Keratinocyte (primary cell): Measurements from ENCODE around the gene EFCAB6. TPM values are rescaled to one million over a fixed set of nuclear protein-coding genes. Genes with fewer than 3 reads are reported as not detected.

Source experiments
- DNase-seq: peaks from one replicate; pipeline ENCODE4 v3.0.0-alpha.2; 2011; ENCODE audit warnings: low read depth, missing footprints, low spot score
- FAIRE-seq: peaks from 2 replicates; lab custom pipeline; 2011; peaks lifted over from hg19 to GRCh38; lab: Jason Lieb, UNC
- H2AFZ ChIP-seq: 2 replicates; pipeline ENCODE4 v1.6.0; 2012; ENCODE audit warnings: low read length, control low read depth, inconsistent platforms; ENCODE audit not compliant: control insufficient read depth
- H3K27ac ChIP-seq: 2 replicates; pipeline ENCODE4 v1.5.1; 2011; ENCODE audit warnings: low read length; ENCODE audit not compliant: control insufficient read depth, insufficient read depth
- H3K27me3 ChIP-seq: 3 replicates; pipeline ENCODE4 v1.6.0; 2011; ENCODE audit warnings: low read length; ENCODE audit not compliant: control insufficient read depth, insufficient read depth; ENCODE audit errors: extremely low read depth
- H3K36me3 ChIP-seq, 2 experiments: 2 replicates in 1 of 2; 3 replicates in 1 of 2; pipeline ENCODE4 v1.5.1; 2011; ENCODE audit warnings: low read length in 2 of 2, mild to moderate bottlenecking in 1 of 2; ENCODE audit not compliant: control insufficient read depth in 2 of 2, insufficient read depth in 2 of 2; ENCODE audit errors: extremely low read depth in 1 of 2
- H3K4me1 ChIP-seq: 3 replicates; pipeline ENCODE4 v1.5.1; 2011; ENCODE audit warnings: low read length; ENCODE audit not compliant: control insufficient read depth, insufficient read depth; ENCODE audit errors: extremely low read depth
- H3K4me2 ChIP-seq: 3 replicates; pipeline ENCODE4 v1.6.0; 2011; ENCODE audit warnings: low read depth, low read length; ENCODE audit not compliant: control insufficient read depth, insufficient read depth; ENCODE audit errors: extremely low read depth
- H3K4me3 ChIP-seq, 3 experiments: fragments of 200-600 bp in 1 of 3; sonication (generic) in 1 of 3; 2 replicates in 2 of 3; 3 replicates in 1 of 3; pipeline ENCODE4 v1.5.1; 2011 to 2016; ENCODE audit warnings: low read length in 3 of 3, mild to moderate bottlenecking in 3 of 3, control low read depth in 2 of 3, inconsistent platforms in 1 of 3, low read depth in 1 of 3, mixed read lengths in 1 of 3, mixed run types in 1 of 3, moderate library complexity in 1 of 3; ENCODE audit not compliant: control insufficient read depth in 2 of 3, insufficient read depth in 2 of 3; ENCODE audit errors: extremely low read depth in 1 of 3
- H3K79me2 ChIP-seq: 2 replicates; pipeline ENCODE4 v1.6.0; 2012; ENCODE audit warnings: low read length; ENCODE audit not compliant: control insufficient read depth, insufficient read depth
- H3K9ac ChIP-seq: 3 replicates; pipeline ENCODE4 v1.6.0; 2011; ENCODE audit warnings: low read length; ENCODE audit not compliant: control insufficient read depth, insufficient read depth; ENCODE audit errors: extremely low read depth
- H3K9me1 ChIP-seq: 3 replicates; pipeline ENCODE4 v1.6.0; 2011; ENCODE audit warnings: low read length; ENCODE audit not compliant: control insufficient read depth, insufficient read depth; ENCODE audit errors: extremely low read depth
- H3K9me3 ChIP-seq: 2 replicates; pipeline ENCODE4 v1.5.1; 2012; ENCODE audit warnings: low read depth, low read length; ENCODE audit not compliant: control insufficient read depth
- H4K20me1 ChIP-seq: 3 replicates; pipeline ENCODE4 v1.6.0; 2011; ENCODE audit warnings: low read length; ENCODE audit not compliant: control insufficient read depth, insufficient read depth; ENCODE audit errors: extremely low read depth
- EZH2 ChIP-seq: IDR thresholded peaks from one replicate; pipeline ENCODE4 v1.6.1; 2012; ENCODE audit warnings: inconsistent platforms, mild to moderate bottlenecking, low read length, moderate library complexity
- dilution Hi-C: fragments of 300-500 bp; cut with MboI; formaldehyde crosslinking; loops from one replicate; pipeline ENCODE4 v1.7.0; 2020; ENCODE audit warnings: low sequenced_read_pairs; ENCODE audit not compliant: extremely low pct_ligation_motif_present
- polyA plus RNA-seq, 5 experiments: library from polyadenylated mRNA; depleted of rRNA in 3 of 5; stranded (reverse) in 3 of 5; stranded (forward) in 1 of 5; unstranded in 1 of 5; fragments of >200 nt; gene quantifications; 1 replicate in 1 of 5; 2 replicates in 3 of 5; 3 replicates in 1 of 5; pipeline versions ENCODE4 v1.2.1 to v1.2.3, GENCODE V29; 2011 to 2012; ENCODE audit warnings: missing spikeins in 2 of 5, low read depth in 1 of 5, low replicate concordance in 1 of 5
- TF ChIP-seq, protein P1 (sequence below), 3 experiments: IDR thresholded peaks in 1 of 3; conservative IDR thresholded peaks in 1 of 3; optimal IDR thresholded peaks in 1 of 3; 2 replicates in 2 of 3; 3 replicates in 1 of 3; pipeline versions ENCODE3 to v1.5.1; 2011; ENCODE audit warnings: low read length in 3 of 3, mild to moderate bottlenecking in 3 of 3, moderate library complexity in 2 of 3, control low read depth in 1 of 3, inconsistent platforms in 1 of 3; ENCODE audit not compliant: insufficient read depth in 2 of 3; ENCODE audit errors: extremely low read depth in 1 of 3

EFCAB6 gene
- polyA plus RNA-seq, 1 donor (not counting 4 experiments of a cell fraction or from before 2014, with no cell fraction given): 0.18 TPM

DNA sequence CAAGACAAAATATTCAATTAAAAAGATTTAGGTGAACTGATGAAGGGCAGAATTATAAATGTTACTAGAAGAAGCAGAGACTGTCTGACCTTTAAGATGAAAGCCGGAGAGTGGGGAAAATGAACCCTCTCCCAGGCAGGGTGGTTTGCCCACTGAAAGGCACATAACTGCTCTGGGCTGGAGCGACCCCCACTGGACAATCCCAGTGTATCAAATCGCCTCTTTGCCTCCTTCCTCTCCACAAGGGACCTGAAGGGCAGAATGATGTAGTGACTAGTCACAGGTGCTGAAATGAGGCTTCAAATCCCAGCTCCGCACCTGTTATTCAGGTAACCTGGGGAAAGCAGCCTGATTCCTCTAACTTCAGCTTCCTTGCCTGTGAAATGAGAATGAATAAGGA, 69.0 kb downstream of the EFCAB6 start:
- H3K79me2 ChIP-seq: no peaks in the 10 kb centered on the region
- H3K4me3 ChIP-seq: no peak overlapping the region
- no peak overlapping the region for H2AFZ ChIP-seq
- DNase-seq (no peak), FAIRE-seq (no peak)
- no peaks in the 10 kb centered on the region for H3K9me3 ChIP-seq
- dilution Hi-C loops: no loop called here
- H3K9me1 ChIP-seq: no peaks in the 10 kb centered on the region
- no peaks in the 10 kb centered on the region for H3K4me1 ChIP-seq
- H3K36me3 ChIP-seq: no peaks in the 10 kb centered on the region
- H4K20me1 ChIP-seq: no peaks in the 10 kb centered on the region
- no peak overlapping the region for H3K9ac ChIP-seq
- peaks cover 4% of the 10 kb centered on the region for H3K27me3 ChIP-seq
- TF ChIP-seq, protein P1, sequence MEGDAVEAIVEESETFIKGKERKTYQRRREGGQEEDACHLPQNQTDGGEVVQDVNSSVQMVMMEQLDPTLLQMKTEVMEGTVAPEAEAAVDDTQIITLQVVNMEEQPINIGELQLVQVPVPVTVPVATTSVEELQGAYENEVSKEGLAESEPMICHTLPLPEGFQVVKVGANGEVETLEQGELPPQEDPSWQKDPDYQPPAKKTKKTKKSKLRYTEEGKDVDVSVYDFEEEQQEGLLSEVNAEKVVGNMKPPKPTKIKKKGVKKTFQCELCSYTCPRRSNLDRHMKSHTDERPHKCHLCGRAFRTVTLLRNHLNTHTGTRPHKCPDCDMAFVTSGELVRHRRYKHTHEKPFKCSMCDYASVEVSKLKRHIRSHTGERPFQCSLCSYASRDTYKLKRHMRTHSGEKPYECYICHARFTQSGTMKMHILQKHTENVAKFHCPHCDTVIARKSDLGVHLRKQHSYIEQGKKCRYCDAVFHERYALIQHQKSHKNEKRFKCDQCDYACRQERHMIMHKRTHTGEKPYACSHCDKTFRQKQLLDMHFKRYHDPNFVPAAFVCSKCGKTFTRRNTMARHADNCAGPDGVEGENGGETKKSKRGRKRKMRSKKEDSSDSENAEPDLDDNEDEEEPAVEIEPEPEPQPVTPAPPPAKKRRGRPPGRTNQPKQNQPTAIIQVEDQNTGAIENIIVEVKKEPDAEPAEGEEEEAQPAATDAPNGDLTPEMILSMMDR (optimal IDR thresholded peaks at IDR 0.05 in 1 of 3, IDR thresholded peaks at IDR 0.05 in 1 of 3, conservative IDR thresholded peaks at IDR 0.05 in 1 of 3; ENCODE audit: extremely low read depth in 1 of 3, insufficient read depth in 2 of 3, low read length in 3 of 3): peak in 2 of 3 experiments; percentile 18 to 26
- TF ChIP-seq EZH2: no peak
- H3K4me2 ChIP-seq: no peak overlapping the region
- H3K27ac ChIP-seq: no peak overlapping the region

DNA sequence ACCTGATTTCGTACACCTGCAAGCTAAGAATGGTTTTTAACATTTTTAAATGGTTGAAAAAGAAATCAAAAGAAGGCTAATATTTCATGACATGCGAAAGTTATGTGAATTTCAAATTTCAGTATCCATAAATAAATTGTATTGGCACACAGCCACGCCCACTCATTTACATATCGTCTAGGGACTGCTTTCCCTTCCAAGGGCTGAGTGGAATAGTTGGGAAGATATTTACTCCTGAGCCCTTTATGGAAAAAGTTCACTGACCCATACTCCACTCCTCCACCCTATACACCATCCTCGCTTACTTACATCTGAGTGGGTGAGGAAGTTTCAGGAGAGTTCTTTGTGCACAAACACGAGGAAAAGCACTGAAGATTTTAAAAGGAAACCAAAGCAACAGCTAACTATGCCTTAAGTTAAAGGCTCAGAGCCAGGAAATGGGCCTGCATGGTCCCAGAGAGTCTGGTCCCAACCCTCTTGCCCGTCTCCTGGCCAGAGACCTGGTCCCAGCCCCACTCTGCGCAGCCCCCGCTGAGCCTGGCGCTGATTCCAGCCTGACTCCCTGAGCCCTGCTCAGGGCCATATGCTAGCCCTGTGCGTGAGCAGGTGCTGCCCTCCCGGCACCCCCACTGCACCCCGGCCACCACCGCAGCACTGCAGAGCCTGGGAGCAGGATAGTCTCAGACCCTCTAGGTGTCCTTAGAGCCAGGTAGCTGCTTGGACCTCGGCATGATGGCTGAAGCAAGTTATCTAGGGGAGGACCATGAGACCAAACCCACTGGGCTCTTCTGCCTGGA, 69.8 kb downstream of the EFCAB6 start:
- no peak for FAIRE-seq
- dilution Hi-C loops: no loop called here

More for the DNA sequence above, 69.8 kb downstream of the EFCAB6 start:
- H3K27ac ChIP-seq: no peak overlapping the region
- no peaks in the 10 kb centered on the region for H3K36me3 ChIP-seq
- no peak overlapping the region for H3K4me3 ChIP-seq
- no peaks in the 10 kb centered on the region for H3K79me2 ChIP-seq
- H3K4me1 ChIP-seq: no peaks in the 10 kb centered on the region
- H2AFZ ChIP-seq: no peak overlapping the region
- no peak for DNase-seq
- H3K9me1 ChIP-seq: no peaks in the 10 kb centered on the region
- TF ChIP-seq EZH2: no peak
- TF ChIP-seq, protein P1 (optimal IDR thresholded peaks at IDR 0.05 in 1 of 3, IDR thresholded peaks at IDR 0.05 in 1 of 3, conservative IDR thresholded peaks at IDR 0.05 in 1 of 3; ENCODE audit: extremely low read depth in 1 of 3, insufficient read depth in 2 of 3, low read length in 3 of 3): no peak
- H3K4me2 ChIP-seq: no peak overlapping the region
- no peak overlapping the region for H3K9ac ChIP-seq
- no peaks in the 10 kb centered on the region for H4K20me1 ChIP-seq
- H3K27me3 ChIP-seq: peaks cover 4% of the 10 kb centered on the region
- H3K9me3 ChIP-seq: no peaks in the 10 kb centered on the region
